Measurements from ENCODE around the gene AMOTL2.

DNA sequence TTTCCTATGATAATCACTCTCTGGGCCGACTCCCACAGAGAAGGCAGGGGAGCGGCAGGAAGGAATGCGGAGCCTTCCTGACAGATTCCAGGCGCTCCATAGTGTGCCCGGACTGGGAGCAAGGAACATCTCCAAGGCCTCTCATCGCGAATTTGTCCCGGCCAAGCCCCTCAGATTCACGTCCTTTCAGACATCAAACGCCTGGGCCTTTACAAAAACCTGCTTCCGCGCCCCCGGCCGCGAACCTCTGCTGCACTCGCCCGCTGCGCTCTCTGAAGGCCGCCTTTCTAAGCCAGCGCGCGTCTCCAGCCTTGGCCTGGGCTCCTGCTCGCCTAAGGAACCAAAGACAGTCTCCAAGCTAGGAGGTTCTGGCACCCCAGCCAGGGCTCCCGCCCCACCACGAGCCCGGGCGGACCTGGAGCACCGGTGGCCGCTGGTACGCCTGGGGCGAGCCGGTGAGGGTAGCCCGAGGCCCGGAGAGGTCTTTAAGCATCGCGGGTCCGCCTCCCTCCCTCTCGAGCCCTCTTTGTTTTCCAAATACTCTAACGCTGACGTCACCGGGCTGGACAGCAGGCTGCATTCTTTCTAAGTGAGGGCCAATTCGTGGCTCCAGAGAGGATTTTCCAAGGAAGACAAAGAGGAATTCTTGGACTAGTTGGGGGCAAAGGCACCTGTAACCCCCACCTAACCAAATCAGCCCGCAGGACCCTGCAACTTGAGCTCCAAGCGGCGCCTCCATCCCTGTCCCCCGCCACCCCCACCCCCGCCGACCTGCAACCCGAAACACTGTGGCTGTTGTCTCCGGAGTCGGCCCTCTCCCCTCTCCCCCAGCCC, 759 bp downstream of the AMOTL2 start:
- TF ChIP-seq, protein P1, sequence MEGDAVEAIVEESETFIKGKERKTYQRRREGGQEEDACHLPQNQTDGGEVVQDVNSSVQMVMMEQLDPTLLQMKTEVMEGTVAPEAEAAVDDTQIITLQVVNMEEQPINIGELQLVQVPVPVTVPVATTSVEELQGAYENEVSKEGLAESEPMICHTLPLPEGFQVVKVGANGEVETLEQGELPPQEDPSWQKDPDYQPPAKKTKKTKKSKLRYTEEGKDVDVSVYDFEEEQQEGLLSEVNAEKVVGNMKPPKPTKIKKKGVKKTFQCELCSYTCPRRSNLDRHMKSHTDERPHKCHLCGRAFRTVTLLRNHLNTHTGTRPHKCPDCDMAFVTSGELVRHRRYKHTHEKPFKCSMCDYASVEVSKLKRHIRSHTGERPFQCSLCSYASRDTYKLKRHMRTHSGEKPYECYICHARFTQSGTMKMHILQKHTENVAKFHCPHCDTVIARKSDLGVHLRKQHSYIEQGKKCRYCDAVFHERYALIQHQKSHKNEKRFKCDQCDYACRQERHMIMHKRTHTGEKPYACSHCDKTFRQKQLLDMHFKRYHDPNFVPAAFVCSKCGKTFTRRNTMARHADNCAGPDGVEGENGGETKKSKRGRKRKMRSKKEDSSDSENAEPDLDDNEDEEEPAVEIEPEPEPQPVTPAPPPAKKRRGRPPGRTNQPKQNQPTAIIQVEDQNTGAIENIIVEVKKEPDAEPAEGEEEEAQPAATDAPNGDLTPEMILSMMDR (IDR thresholded peaks at IDR 0.05; ENCODE audit: low read depth, low read length, poor library complexity, severe bottlenecking): no peak
- no peak for TF ChIP-seq EZH2phosphoT487 (IDR thresholded peaks at IDR 0.05; ENCODE audit: borderline replicate concordance, low read length)

Measured in DOHH2 (cell line).